Fibroblast of skin of scalp (primary cell): ENCODE results near the gene CLCN6.
A peak's percentile ranks its signal among the peaks of the same experiment; 100 is the strongest.

ENCODE experiments used
- DNase-seq: peaks from one replicate; pipeline ENCODE4 v3.0.0-alpha.2; 2013

CLCN6 gene

GRCh38 chr1:11831945-11832725 is 26.1 kb downstream of the CLCN6 start:
- no peak for DNase-seq

- DNase-seq, result no peak
Measured at GRCh38 chr1:11833497-11833896, 27.5 kb downstream of the CLCN6 start.

GRCh38 chr1:11833900-11834299 is 27.9 kb downstream of the CLCN6 start:
- no peak for DNase-seq

- DNase-seq, result no peak
Measured at GRCh38 chr1:11835441-11836225, 29.6 kb downstream of the CLCN6 start.

- DNase-seq, result no peak
Measured at GRCh38 chr1:11836955-11837766, 31.2 kb downstream of the CLCN6 start.

- DNase-seq, result no peak
Measured at GRCh38 chr1:11837767-11838348, 31.9 kb downstream of the CLCN6 start.

GRCh38 chr1:11838349-11839272 is 32.6 kb downstream of the CLCN6 start:
- peak; percentile 51 for DNase-seq

- no peak for DNase-seq
Measured at GRCh38 chr1:11839727-11840705, 34.0 kb downstream of the CLCN6 start.

GRCh38 chr1:11841245-11842153 is 35.5 kb downstream of the CLCN6 start:
- DNase-seq, result no peak

- peak; percentile 31 for DNase-seq
Measured at GRCh38 chr1:11842154-11843041, 36.4 kb downstream of the CLCN6 start.

- peak; percentile 21 for DNase-seq
Measured at GRCh38 chr1:11845641-11846335, 39.8 kb downstream of the CLCN6 start.

GRCh38 chr1:11847667-11848372 is 41.8 kb downstream of the CLCN6 start, which contains the start of gene NPPA:
Gene NPPA (minus strand): TSS chr1:11847783. CDS start chr1:11847684, 99 bp downstream.
- peak; percentile 22 for DNase-seq

- no peak for DNase-seq
Measured at GRCh38 chr1:11848373-11848700, 42.3 kb downstream of the CLCN6 start.

GRCh38 chr1:11850156-11850555 is 44.2 kb downstream of the CLCN6 start:
- DNase-seq, result no peak

- DNase-seq, result no peak
Measured at GRCh38 chr1:11851180-11851579, 45.2 kb downstream of the CLCN6 start.

GRCh38 chr1:11854519-11854918 is 48.5 kb downstream of the CLCN6 start:
- DNase-seq, result no peak

- no peak for DNase-seq
Measured at GRCh38 chr1:11855430-11855829, 49.4 kb downstream of the CLCN6 start.
